ENCODE results near the gene VAV3. TPM values are rescaled to one million over a fixed set of nuclear protein-coding genes. Genes with fewer than 3 reads are reported as not detected.

VAV3 gene
- total and polyA plus RNA-seq, 2 of the 13 experiments (the other 11 are each of a cell fraction or from before 2014, with no cell fraction given): 15.9 to 29.8 TPM

DNA sequence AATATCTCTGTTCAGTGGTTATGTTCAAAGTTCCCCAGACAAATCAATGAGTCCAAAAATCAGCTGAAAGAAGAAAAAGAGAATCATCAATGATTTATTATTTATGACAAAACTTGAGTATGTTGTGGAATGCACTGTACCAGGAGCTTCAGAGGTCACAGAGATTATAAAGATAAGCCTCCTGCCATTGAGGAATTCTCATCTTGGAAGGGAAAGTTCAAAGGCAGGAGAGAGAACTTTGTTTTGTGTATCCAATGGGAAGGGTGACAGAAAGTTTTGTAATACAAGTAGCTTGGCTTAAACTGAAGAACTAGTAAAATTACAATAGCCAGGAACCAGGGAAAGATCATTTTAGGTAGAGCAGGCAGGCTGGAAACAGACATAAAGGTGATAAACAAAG, 367.7 kb downstream of the VAV3 start (continued):
- TF ChIP-seq, protein P1, sequence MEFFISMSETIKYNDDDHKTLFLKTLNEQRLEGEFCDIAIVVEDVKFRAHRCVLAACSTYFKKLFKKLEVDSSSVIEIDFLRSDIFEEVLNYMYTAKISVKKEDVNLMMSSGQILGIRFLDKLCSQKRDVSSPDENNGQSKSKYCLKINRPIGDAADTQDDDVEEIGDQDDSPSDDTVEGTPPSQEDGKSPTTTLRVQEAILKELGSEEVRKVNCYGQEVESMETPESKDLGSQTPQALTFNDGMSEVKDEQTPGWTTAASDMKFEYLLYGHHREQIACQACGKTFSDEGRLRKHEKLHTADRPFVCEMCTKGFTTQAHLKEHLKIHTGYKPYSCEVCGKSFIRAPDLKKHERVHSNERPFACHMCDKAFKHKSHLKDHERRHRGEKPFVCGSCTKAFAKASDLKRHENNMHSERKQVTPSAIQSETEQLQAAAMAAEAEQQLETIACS (CRISPR knock-in tag; IDR thresholded peaks at IDR 0.05): no peak
- TF ChIP-seq DPF2 (CRISPR knock-in tag; IDR thresholded peaks at IDR 0.05; ENCODE audit: borderline replicate concordance, low read depth) (peak; percentile 70; the same call in 1 of the 2 replicates), ZNF605 (CRISPR knock-in tag; IDR thresholded peaks at IDR 0.05) (no peak), SALL1 (CRISPR knock-in tag; IDR thresholded peaks at IDR 0.05) (peak; percentile 77; the same call in 1 of the 2 replicates), FOXK1 (CRISPR knock-in tag; IDR thresholded peaks at IDR 0.05; ENCODE audit: borderline replicate concordance, low read depth) (peak; percentile 55; the same call in 1 of the 2 replicates), KDM1A (CRISPR knock-in tag; IDR thresholded peaks at IDR 0.05) (no peak), FOXO1 (CRISPR knock-in tag; IDR thresholded peaks at IDR 0.05) (peak; percentile 56; the same call in 1 of the 2 replicates), ZNF781 (CRISPR knock-in tag; IDR thresholded peaks at IDR 0.05; ENCODE audit: borderline replicate concordance, not compliant biosample characterization) (no peak), ZNF674 (CRISPR knock-in tag; IDR thresholded peaks at IDR 0.05; ENCODE audit: low read depth) (no peak), NCOA2 (CRISPR knock-in tag; IDR thresholded peaks at IDR 0.05) (peak; percentile 90), HNF4A (CRISPR knock-in tag; IDR thresholded peaks at IDR 0.05) (peak; percentile 94), ZNF331 (CRISPR knock-in tag; IDR thresholded peaks at IDR 0.05) (peak; percentile 80; the same call in 1 of the 2 replicates), ZMYM4 (CRISPR knock-in tag; IDR thresholded peaks at IDR 0.05) (peak; percentile 41; the same call in 1 of the 2 replicates), HNRNPLL (IDR thresholded peaks at IDR 0.05; ENCODE audit: low read depth, low read length, poor library complexity, severe bottlenecking) (no peak), MYC (CRISPR knock-in tag; IDR thresholded peaks at IDR 0.05; ENCODE audit: borderline replicate concordance) (no peak), KDM2A (CRISPR knock-in tag; IDR thresholded peaks at IDR 0.05; ENCODE audit: borderline replicate concordance, low read depth) (no peak), ATF7-NPFF (CRISPR knock-in tag; IDR thresholded peaks at IDR 0.05; ENCODE audit: low read depth) (no peak), ZNF800 (CRISPR knock-in tag; IDR thresholded peaks at IDR 0.05) (0 out of 2 replicates have a peak, but pooled peaks have one; percentile 21), ZNF484 (CRISPR knock-in tag; IDR thresholded peaks at IDR 0.05; ENCODE audit: borderline replicate concordance, low read depth) (no peak), ZNF232 (CRISPR knock-in tag; IDR thresholded peaks at IDR 0.05; ENCODE audit: borderline replicate concordance) (no peak), CREB1 (IDR thresholded peaks at IDR 0.05) (no peak), CREB1 (CRISPR knock-in tag; IDR thresholded peaks at IDR 0.05) (peak; percentile 61), ZBTB42 (CRISPR knock-in tag; IDR thresholded peaks at IDR 0.05) (no peak)
- TF ChIP-seq, protein P2, sequence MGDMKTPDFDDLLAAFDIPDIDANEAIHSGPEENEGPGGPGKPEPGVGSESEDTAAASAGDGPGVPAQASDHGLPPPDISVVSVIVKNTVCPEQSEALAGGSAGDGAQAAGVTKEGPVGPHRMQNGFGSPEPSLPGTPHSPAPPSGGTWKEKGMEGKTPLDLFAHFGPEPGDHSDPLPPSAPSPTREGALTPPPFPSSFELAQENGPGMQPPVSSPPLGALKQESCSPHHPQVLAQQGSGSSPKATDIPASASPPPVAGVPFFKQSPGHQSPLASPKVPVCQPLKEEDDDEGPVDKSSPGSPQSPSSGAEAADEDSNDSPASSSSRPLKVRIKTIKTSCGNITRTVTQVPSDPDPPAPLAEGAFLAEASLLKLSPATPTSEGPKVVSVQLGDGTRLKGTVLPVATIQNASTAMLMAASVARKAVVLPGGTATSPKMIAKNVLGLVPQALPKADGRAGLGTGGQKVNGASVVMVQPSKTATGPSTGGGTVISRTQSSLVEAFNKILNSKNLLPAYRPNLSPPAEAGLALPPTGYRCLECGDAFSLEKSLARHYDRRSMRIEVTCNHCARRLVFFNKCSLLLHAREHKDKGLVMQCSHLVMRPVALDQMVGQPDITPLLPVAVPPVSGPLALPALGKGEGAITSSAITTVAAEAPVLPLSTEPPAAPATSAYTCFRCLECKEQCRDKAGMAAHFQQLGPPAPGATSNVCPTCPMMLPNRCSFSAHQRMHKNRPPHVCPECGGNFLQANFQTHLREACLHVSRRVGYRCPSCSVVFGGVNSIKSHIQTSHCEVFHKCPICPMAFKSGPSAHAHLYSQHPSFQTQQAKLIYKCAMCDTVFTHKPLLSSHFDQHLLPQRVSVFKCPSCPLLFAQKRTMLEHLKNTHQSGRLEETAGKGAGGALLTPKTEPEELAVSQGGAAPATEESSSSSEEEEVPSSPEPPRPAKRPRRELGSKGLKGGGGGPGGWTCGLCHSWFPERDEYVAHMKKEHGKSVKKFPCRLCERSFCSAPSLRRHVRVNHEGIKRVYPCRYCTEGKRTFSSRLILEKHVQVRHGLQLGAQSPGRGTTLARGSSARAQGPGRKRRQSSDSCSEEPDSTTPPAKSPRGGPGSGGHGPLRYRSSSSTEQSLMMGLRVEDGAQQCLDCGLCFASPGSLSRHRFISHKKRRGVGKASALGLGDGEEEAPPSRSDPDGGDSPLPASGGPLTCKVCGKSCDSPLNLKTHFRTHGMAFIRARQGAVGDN (CRISPR knock-in tag; IDR thresholded peaks at IDR 0.05): no peak
